Fibroblast of villous mesenchyme (primary cell): Measurements from ENCODE around the gene BTBD10. TPM values are rescaled to one million over a fixed set of nuclear protein-coding genes. Genes with fewer than 3 reads are reported as not detected.

Experiments used
- DNase-seq: peaks from one replicate; pipeline ENCODE4 v3.0.0-alpha.2; 2010; ENCODE audit warnings: low read depth
- H3K4me3 ChIP-seq: 2 replicates; pipeline ENCODE4 v1.5.1; 2011; ENCODE audit warnings: low read depth, mild to moderate bottlenecking, low read length
- CTCF ChIP-seq: IDR thresholded peaks from 2 replicates; pipeline ENCODE4 v1.5.1; 2012; ENCODE audit warnings: low read depth, mild to moderate bottlenecking, low read length; ENCODE audit not compliant: insufficient read depth
- total RNA-seq: library from RNA; depleted of rRNA; stranded (reverse); fragments of >200 nt; gene quantifications from 2 replicates; pipeline ENCODE4 v1.2.3, GENCODE V29; 2012

Gene BTBD10
- total RNA-seq, 1 donor, result 62.6 TPM

DNA sequence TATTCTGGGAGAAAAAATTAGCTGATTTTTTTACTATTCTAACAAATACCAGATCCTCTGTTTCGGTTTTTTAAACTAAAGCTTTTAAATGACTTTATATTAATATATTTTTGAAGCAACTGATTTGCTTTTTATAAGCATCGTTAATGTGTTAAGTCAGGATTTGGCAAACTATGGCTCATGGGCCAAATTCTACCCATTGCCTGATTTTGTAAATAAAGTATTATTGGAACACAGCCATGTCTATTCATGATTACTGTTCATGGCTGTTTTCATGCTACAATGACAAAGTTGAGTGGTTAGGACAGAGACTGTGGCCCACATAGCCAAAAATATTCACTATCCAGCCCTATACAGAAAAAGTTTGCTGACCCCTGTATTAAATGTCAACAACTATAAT is 29.6 kb downstream of the BTBD10 start:
- TF ChIP-seq CTCF, result no peak
- H3K4me3 ChIP-seq, result no peak overlapping the region
- no peak for DNase-seq

DNA sequence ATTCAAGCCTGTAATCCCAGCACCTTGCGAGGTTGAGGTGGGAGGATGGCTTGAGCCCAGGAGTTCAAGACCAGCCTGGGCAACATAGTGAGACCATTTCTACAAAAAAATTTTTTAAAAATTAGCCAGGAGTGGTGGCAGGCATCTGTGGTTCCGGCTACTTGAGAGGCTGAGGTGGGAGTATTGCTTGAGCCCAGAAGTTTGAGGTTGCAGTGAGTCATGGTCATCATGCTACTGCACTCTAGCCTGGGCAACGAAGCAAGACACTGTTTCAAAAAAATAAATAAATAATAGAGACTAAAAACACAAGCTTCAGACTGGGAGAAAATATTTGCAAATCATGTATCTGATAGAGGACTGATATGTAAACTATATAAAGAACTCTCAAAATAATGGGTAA is 33.2 kb downstream of the BTBD10 start:
- H3K4me3 ChIP-seq, result no peak overlapping the region
- no peak for TF ChIP-seq CTCF
- peak; percentile 12 for DNase-seq

GRCh38 chr11:13429288-13429687 is 33.7 kb downstream of the BTBD10 start:
- TF ChIP-seq CTCF, result no peak
- no peak for DNase-seq

DNA sequence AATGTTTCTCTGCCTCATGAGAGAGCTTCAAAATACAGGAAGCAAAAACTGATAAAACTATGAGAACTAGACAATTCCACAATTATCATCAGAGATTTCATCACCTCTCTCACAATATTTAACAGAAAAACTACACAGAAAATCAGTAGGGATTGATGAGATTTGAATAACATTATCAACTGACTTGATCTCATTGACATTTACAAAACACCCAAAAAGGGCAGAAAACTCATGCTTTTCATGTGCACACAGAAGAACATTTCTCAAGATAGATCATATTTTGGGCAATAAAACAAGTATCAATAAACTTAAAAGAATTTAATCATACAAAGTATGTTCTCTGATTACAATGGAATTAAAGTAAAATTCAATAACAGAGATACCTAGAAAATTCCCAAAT is 35.6 kb downstream of the BTBD10 start:
- DNase-seq, result no peak
- TF ChIP-seq CTCF, result no peak

More at GRCh38 chr11:13429288-13429687, 33.7 kb downstream of the BTBD10 start:
- no peak overlapping the region for H3K4me3 ChIP-seq

DNA sequence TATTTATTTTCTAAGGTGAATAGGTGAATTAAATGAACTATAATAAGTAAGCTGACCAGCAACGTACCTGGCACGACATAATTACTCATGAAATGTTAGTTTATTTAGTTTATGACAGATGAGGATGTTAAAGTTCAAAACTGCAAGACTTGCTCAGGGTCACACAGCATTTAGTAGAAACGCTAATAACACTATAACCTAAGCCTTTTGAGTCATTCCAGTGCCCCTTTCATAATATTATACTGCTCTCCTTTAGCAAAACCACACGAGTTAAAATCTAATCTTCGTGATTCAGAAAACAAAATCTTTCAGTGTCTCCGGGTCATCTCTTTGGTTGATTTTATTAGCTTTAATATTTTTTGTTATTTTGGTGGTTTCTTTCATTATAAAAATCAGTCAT is 39.6 kb downstream of the BTBD10 start:
- TF ChIP-seq CTCF, result no peak
- DNase-seq, result peak; percentile 11
- H3K4me3 ChIP-seq, result no peak overlapping the region

More for the DNA sequence above, 35.6 kb downstream of the BTBD10 start:
- no peak overlapping the region for H3K4me3 ChIP-seq

DNA sequence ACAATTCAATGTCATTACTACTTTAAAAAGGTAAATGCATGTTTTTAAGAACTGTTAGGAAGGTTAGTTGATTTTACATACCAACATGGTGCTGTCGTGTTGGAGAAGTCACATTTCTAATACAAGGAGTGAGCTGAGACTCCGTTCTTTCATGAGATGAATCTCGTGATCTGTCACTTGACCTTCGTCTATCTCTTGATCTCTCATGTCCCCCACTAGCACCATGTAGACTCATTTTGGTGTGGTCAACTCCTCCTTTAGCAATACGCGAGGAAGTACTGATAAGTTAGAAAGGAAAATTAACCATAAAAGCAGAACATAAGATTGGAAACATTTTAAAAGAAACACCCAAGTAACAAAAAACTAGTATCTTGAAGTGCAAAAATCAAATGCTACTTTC is 41.5 kb downstream of the BTBD10 start:
- DNase-seq, result no peak
- no peak overlapping the region for H3K4me3 ChIP-seq
- TF ChIP-seq CTCF, result no peak

DNA sequence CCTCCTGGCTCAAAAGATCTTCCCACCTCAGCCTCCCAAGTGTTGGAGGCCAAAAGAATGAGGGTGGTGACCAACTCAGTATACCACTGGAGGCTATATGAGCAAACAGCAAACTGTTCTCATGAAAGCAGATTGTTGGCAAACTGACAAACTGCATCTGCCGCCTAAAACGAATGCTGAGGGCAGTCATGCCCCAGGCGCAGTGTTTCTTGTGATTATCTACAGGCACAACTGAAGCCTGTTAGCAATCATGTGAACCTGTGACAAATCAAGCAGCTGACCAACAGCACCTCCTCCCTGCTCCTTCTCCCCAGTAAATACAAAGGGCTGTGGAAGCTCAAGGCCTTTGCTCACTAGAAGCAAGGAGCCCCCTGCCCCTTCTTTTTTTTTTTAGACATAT is 47.8 kb downstream of the BTBD10 start:
- no peak for DNase-seq
- no peak for TF ChIP-seq CTCF
- no peak overlapping the region for H3K4me3 ChIP-seq
